HepG2 (cell line): ENCODE measurements around the gene GJC2. TPM values are rescaled to one million over a fixed set of nuclear protein-coding genes. Genes with fewer than 3 reads are reported as not detected.

Source experiments
- ATAC-seq: fragments of 200-7000 bp; cut with Tn5 transposase; 3 replicates; pipeline ENCODE4 v1.9.1; 2020; ENCODE audit warnings: mild to moderate bottlenecking, moderate library complexity
- BruUV-seq: library from RNA; stranded (reverse); fragments of 400-500 nt; replicated peaks from 2 replicates; lab custom pipeline; 2021; lab: Mats Ljungman, UMichigan
- CTCF ChIA-PET: fragments of 300-600 bp; formaldehyde crosslinking; extraction: SDS; loops from one replicate; lab custom pipeline; 2021; ENCODE audit warnings: low total read pairs, inconsistent platforms, low intra/inter-chr PET ratio; lab: Yijun Ruan, JAX
- POLR2A ChIA-PET: fragments of 350-600 bp; sonication (Branson Sonifier 250); formaldehyde crosslinking; loops from one replicate; lab custom pipeline; 2020; ENCODE audit warnings: antibody characterized with exemption, inconsistent platforms; lab: Yijun Ruan, JAX
- DNase-seq: peaks from one replicate; pipeline ENCODE4 v3.0.0-alpha.2; 2015; ENCODE audit warnings: low spot score
- FAIRE-seq: peaks from 3 replicates; lab custom pipeline; 2011; peaks lifted over from hg19 to GRCh38; lab: Jason Lieb, UNC
- H2AFZ ChIP-seq: one replicate; pipeline ENCODE4 v1.6.1; 2011; ENCODE audit warnings: low read length, inconsistent platforms
- H3K27ac ChIP-seq: fragments of 300-600 bp; 3 replicates; pipeline ENCODE4 v1.8.0; 2011; ENCODE audit warnings: mixed run types, mild to moderate bottlenecking, mixed read lengths, low read length, inconsistent platforms; ENCODE audit not compliant: insufficient read depth; ENCODE audit errors: extremely low read length
- H3K27me3 ChIP-seq, 2 experiments: fragments of 200-600 bp in 1 of 2; 2 replicates in 1 of 2; 3 replicates in 1 of 2; pipeline versions ENCODE4 v1.6.0 to v1.8.0; 2011; ENCODE audit warnings: low read length in 2 of 2, mild to moderate bottlenecking in 2 of 2, moderate library complexity in 2 of 2, inconsistent platforms in 1 of 2; ENCODE audit not compliant: insufficient read depth in 2 of 2, control insufficient read depth in 1 of 2
- H3K36me3 ChIP-seq, 2 experiments: fragments of 200-600 bp in 1 of 2; replicated peaks in 1 of 2; 2 replicates in 1 of 2; 3 replicates in 1 of 2; pipeline versions ENCODE4 v1.5.1 to v1.8.0; 2011; ENCODE audit warnings: low read length in 2 of 2, inconsistent platforms in 1 of 2; ENCODE audit not compliant: insufficient read depth in 2 of 2, control insufficient read depth in 1 of 2
- H3K4me1 ChIP-seq: 2 replicates; pipeline ENCODE4 v1.5.1; 2012; ENCODE audit warnings: low read length, inconsistent platforms; ENCODE audit not compliant: insufficient read depth
- H3K4me2 ChIP-seq: 2 replicates; pipeline ENCODE4 v1.6.0; 2011; ENCODE audit warnings: low read depth, low read length, inconsistent platforms
- H3K4me3 ChIP-seq, 3 experiments: fragments of 200-600 bp in 1 of 3; sonication (generic), shearing (Covaris generic) in 1 of 3; replicated peaks in 1 of 3; 2 replicates each; pipeline ENCODE4 v1.5.1; 2011 to 2016; ENCODE audit warnings: low read length in 3 of 3, inconsistent platforms in 2 of 3, low read depth in 2 of 3, mild to moderate bottlenecking in 2 of 3, control low read depth in 1 of 3, mixed read lengths in 1 of 3; ENCODE audit not compliant: insufficient read depth in 1 of 3
- H3K79me2 ChIP-seq: one replicate; pipeline ENCODE4 v1.6.1; 2011; ENCODE audit warnings: low read length, inconsistent platforms; ENCODE audit not compliant: insufficient read depth
- H3K9ac ChIP-seq: 2 replicates; pipeline ENCODE4 v1.6.0; 2011; ENCODE audit warnings: mild to moderate bottlenecking, low read depth, low read length, inconsistent platforms; ENCODE audit not compliant: insufficient read depth
- H3K9me3 ChIP-seq: 2 replicates; pipeline ENCODE4 v1.5.1; 2012; ENCODE audit warnings: mild to moderate bottlenecking, low read length
- H4K20me1 ChIP-seq: 2 replicates; pipeline ENCODE4 v1.6.0; 2011; ENCODE audit warnings: inconsistent platforms, mild to moderate bottlenecking, low read length, moderate library complexity; ENCODE audit not compliant: insufficient read depth
- AGO2 ChIP-seq: fragments of 200-400 bp; formaldehyde crosslinking; optimal IDR thresholded peaks from 2 replicates; pipeline ENCODE3; 2017; ENCODE audit warnings: mild to moderate bottlenecking, low read depth, low read length, moderate library complexity
- CENPBD1 ChIP-seq: sonication (generic); formaldehyde crosslinking; IDR thresholded peaks from 2 replicates; pipeline ENCODE4 v1.8.0; 2022; ENCODE audit warnings: missing genetic modification reagents, low read depth, mild to moderate bottlenecking, borderline replicate concordance
- HNRNPL ChIP-seq: fragments of 200-400 bp; formaldehyde crosslinking; IDR thresholded peaks from 2 replicates; pipeline ENCODE4 v1.6.1; 2017; ENCODE audit warnings: mild to moderate bottlenecking, low read depth, low read length
- MAFG ChIP-seq: sonication (generic); formaldehyde crosslinking; IDR thresholded peaks from 2 replicates; pipeline ENCODE4 v1.5.1; 2020; ENCODE audit warnings: mild to moderate bottlenecking, missing genetic modification reagents
- NKX3-1 ChIP-seq: sonication (generic); formaldehyde crosslinking; IDR thresholded peaks from 2 replicates; pipeline ENCODE4 v1.5.0; 2020; ENCODE audit warnings: missing genetic modification reagents
- RBFOX2 ChIP-seq: fragments of 200-400 bp; formaldehyde crosslinking; IDR thresholded peaks from 2 replicates; pipeline ENCODE4 v1.6.1; 2017; ENCODE audit warnings: low read depth, mild to moderate bottlenecking, low read length
- TRAFD1 ChIP-seq: sonication (generic); formaldehyde crosslinking; IDR thresholded peaks from 2 replicates; pipeline ENCODE4 v1.5.1; 2020; ENCODE audit warnings: missing genetic modification reagents, mild to moderate bottlenecking, borderline replicate concordance
- ZBTB4 ChIP-seq: sonication (generic); formaldehyde crosslinking; IDR thresholded peaks from 2 replicates; pipeline ENCODE4 v1.4.0; 2020; ENCODE audit warnings: missing genetic modification reagents, mild to moderate bottlenecking, borderline replicate concordance
- ZNF326 ChIP-seq: sonication (generic); formaldehyde crosslinking; IDR thresholded peaks from 2 replicates; pipeline ENCODE4 v1.4.0; 2020; ENCODE audit warnings: missing genetic modification reagents, borderline replicate concordance
- ZNF367 ChIP-seq: sonication (generic); formaldehyde crosslinking; IDR thresholded peaks from 2 replicates; pipeline ENCODE4 v1.4.0; 2020; ENCODE audit warnings: missing genetic modification reagents, borderline replicate concordance
- ZNF44 ChIP-seq: sonication (generic); formaldehyde crosslinking; IDR thresholded peaks from 2 replicates; pipeline ENCODE4 v1.5.1; 2020; ENCODE audit warnings: mild to moderate bottlenecking, missing genetic modification reagents
- ZNF567 ChIP-seq: sonication (generic); formaldehyde crosslinking; IDR thresholded peaks from 2 replicates; pipeline ENCODE4 v1.8.1; 2023; ENCODE audit warnings: mild to moderate bottlenecking, missing genetic modification reagents, borderline replicate concordance
- ZNF790 ChIP-seq: sonication (generic); formaldehyde crosslinking; IDR thresholded peaks from 2 replicates; pipeline ENCODE4 v1.8.0; 2022; ENCODE audit warnings: missing genetic modification reagents, mild to moderate bottlenecking, borderline replicate concordance
- WGBS: methylation state at CpG from one replicate; pipeline ENCODE4 v1.1.6; 2017; ENCODE audit warnings: low lambda C conversion rate; 5-methylcytosine and 5-hydroxymethylcytosine counted together
- in situ Hi-C: cut with HindIII; loops from 2 replicates; pipeline ENCODE4 v1.10.0; 2017; ENCODE audit warnings: low pct_unique_long_range_greater_than_20kb; ENCODE audit not compliant: extremely low pct_ligation_motif_present
- intact Hi-C: fragments of 100-400 bp; cut with micrococcal nuclease; formaldehyde crosslinking; loops from one replicate; pipeline ENCODE4 v1.10.0; 2022; ENCODE audit not compliant: unreplicated experiment
- polyA plus RNA-seq, 8 experiments: library from polyadenylated mRNA; depleted of rRNA in 3 of 8; stranded (reverse) in 7 of 8; unstranded in 1 of 8; fragments of >200 nt; fragmentation: Illumina TruSeq in 4 of 8; extraction: Trizol in 4 of 8; gene quantifications; 2 replicates each; pipeline versions ENCODE4 v1.2.1 to v1.2.3, GENCODE V29; 2011 to 2016; ENCODE audit warnings: low read depth in 4 of 8, missing spikeins in 1 of 8, mixed read lengths in 1 of 8; ENCODE audit not compliant: insufficient read depth in 1 of 8
- total RNA-seq, 5 experiments: library from RNA; depleted of rRNA; stranded (reverse); fragments of >200 nt; fragmentation: Illumina TruSeq; extraction: Trizol; gene quantifications; 2 replicates each; pipeline ENCODE4 v1.2.3, GENCODE V29; 2016; ENCODE audit warnings: low read depth in 1 of 5

GJC2 gene
- total and polyA plus RNA-seq, 2 of the 13 experiments (the other 11 are each of a cell fraction or from before 2014, with no cell fraction given): 1.6 to 3.8 TPM

- TF ChIP-seq ZNF790 (0 out of 2 replicates have a peak, but pooled peaks have one; percentile 47), ZNF44 (0 out of 2 replicates have a peak, but pooled peaks have one; percentile 75), ZNF367 (CRISPR knock-in tag) (no peak)
These were observed 8.3 kb upstream of the GJC2 start (continued) for GRCh38 chr1:228141226-228142044.

- WGBS: 81% methylated on average over 9 of the region's 16 CpGs
- H3K27ac ChIP-seq: no peak overlapping the region
- H3K4me1 ChIP-seq: peaks cover 42% of the 10 kb centered on the region
- no peak for ATAC-seq
- no peak overlapping the region for H2AFZ ChIP-seq
- POLR2A ChIA-PET: interaction anchor here (1.4 kb wide), 1 partner anchor 23 kb away, joined by 4 read pairs; the partner anchor contains the start of gene IBA57
- BruUV-seq: no TSS peak
- no peak for FAIRE-seq
- in situ Hi-C loops (no loop called here), intact Hi-C loops (no loop called here)
- H3K4me3 ChIP-seq: peak overlapping the region; percentile 94 to 98 (median 96); a peak in 5 of 6 replicates
- CTCF ChIA-PET: no interaction called here
- H4K20me1 ChIP-seq: peaks cover 23% of the 10 kb centered on the region; the same call in 1 of the 2 replicates
- TF ChIP-seq ZNF326 (CRISPR knock-in tag) (no peak), TRAFD1 (CRISPR knock-in tag) (no peak), CENPBD1 (CRISPR knock-in tag) (no peak), NKX3-1 (CRISPR knock-in tag) (no peak), ZBTB4 (peak; percentile 53; the same call in 1 of the 2 replicates), RBFOX2 (0 out of 2 replicates have a peak, but pooled peaks have one; percentile 31), ZNF567 (CRISPR knock-in tag) (0 out of 2 replicates have a peak, but pooled peaks have one; percentile 38), AGO2 (peak; percentile 40), HNRNPL (0 out of 2 replicates have a peak, but pooled peaks have one; percentile 26), MAFG (CRISPR knock-in tag) (no peak)
- peaks cover 4 to 11% of the 10 kb centered on the region in 2 experiments; a peak in 4 of 5 replicates for H3K36me3 ChIP-seq
- no peak for DNase-seq
- H3K9ac ChIP-seq: peak overlapping the region; percentile 97
- peaks cover 59% of the 10 kb centered on the region for H3K79me2 ChIP-seq
- no peaks in the 10 kb centered on the region; a peak in 1 of 5 replicates for H3K27me3 ChIP-seq
- H3K4me2 ChIP-seq: peak overlapping the region; percentile 95
- H3K9me3 ChIP-seq: no peaks in the 10 kb centered on the region
These were observed 7.5 kb upstream of the GJC2 start for GRCh38 chr1:228142155-228142691.
